NCI-H128 (cell line): Measurements from ENCODE around the gene PACRGL.
"Not testable (repeated sequence)": the region's sequence is repeated elsewhere in the genome, so short reads cannot be mapped to it uniquely, and the experiment has no call there.

Experiments used
- DNase-seq: peaks from one replicate; lab custom pipeline; 2025; ENCODE audit not compliant: unreplicated experiment; lab: John Stamatoyannopoulos, UW

PACRGL gene

GRCh38 chr4:20723019-20723418, 22.8 kb downstream of the PACRGL start:
- no peak for DNase-seq

GRCh38 chr4:20723463-20723862, 23.2 kb downstream of the PACRGL start:
- DNase-seq, result no peak

GRCh38 chr4:20724915-20725314, 24.7 kb downstream of the PACRGL start:
- DNase-seq, result no peak

GRCh38 chr4:20735931-20736330, 35.7 kb downstream of the PACRGL start:
- no peak for DNase-seq

GRCh38 chr4:20746000-20746399, 45.7 kb downstream of the PACRGL start:
- not testable (repeated sequence) for DNase-seq

- no peak for DNase-seq
Observed at GRCh38 chr4:20752641-20753040, 52.4 kb downstream of the PACRGL start.

GRCh38 chr4:20754036-20754435, 53.8 kb downstream of the PACRGL start:
- no peak for DNase-seq

- DNase-seq, result no peak
Observed at GRCh38 chr4:20760053-20760452, 59.8 kb downstream of the PACRGL start.

- DNase-seq, result no peak
Observed at GRCh38 chr4:20761382-20761781, 61.1 kb downstream of the PACRGL start.

GRCh38 chr4:20761826-20762225, 61.6 kb downstream of the PACRGL start:
- no peak for DNase-seq

GRCh38 chr4:20764366-20764992, 64.2 kb downstream of the PACRGL start:
- no peak for DNase-seq

- DNase-seq, result peak; percentile 0
Observed at GRCh38 chr4:20773144-20773997, 73.1 kb downstream of the PACRGL start.

- DNase-seq, result no peak
Observed at GRCh38 chr4:20778896-20779295, 78.6 kb downstream of the PACRGL start.

- DNase-seq, result not testable (repeated sequence)
Observed at GRCh38 chr4:20783134-20783533, 82.9 kb downstream of the PACRGL start.

- DNase-seq, result no peak
Observed at GRCh38 chr4:20787940-20788665, 87.8 kb downstream of the PACRGL start.
